Stimulated activated CD8-positive, alpha-beta memory T cell treated with anti-CD3 and anti-CD28 coated beads, Interleukin-4, amount 100 ng/mL, for 24 hours (primary cell): ENCODE data around the gene ST6GALNAC3.
A peak's percentile ranks its signal among the peaks of the same experiment; 100 is the strongest.

Experiments used
- DNase-seq: peaks from one replicate; pipeline ENCODE4 v3.0.0-alpha.2; 2020; ENCODE audit warnings: low read depth

Gene ST6GALNAC3

GRCh38 chr1:76142771-76143540 lies 68.4 kb downstream of the ST6GALNAC3 start:
- no peak for DNase-seq

- no peak for DNase-seq
These were observed 69.7 kb downstream of the ST6GALNAC3 start for GRCh38 chr1:76144247-76144646.

GRCh38 chr1:76145332-76145731 lies 70.8 kb downstream of the ST6GALNAC3 start:
- DNase-seq: no peak

- no peak for DNase-seq
These were observed 71.6 kb downstream of the ST6GALNAC3 start for GRCh38 chr1:76146184-76146583.

- DNase-seq: no peak
These were observed 73.4 kb downstream of the ST6GALNAC3 start for GRCh38 chr1:76147917-76148316.

GRCh38 chr1:76148460-76148859 lies 73.9 kb downstream of the ST6GALNAC3 start:
- no peak for DNase-seq

GRCh38 chr1:76153841-76154205 lies 79.3 kb downstream of the ST6GALNAC3 start:
- DNase-seq: no peak

- peak; percentile 62 for DNase-seq
These were observed 79.8 kb downstream of the ST6GALNAC3 start for GRCh38 chr1:76154206-76154956.

- DNase-seq: no peak
These were observed 82.4 kb downstream of the ST6GALNAC3 start for GRCh38 chr1:76156987-76157386.

- DNase-seq: no peak
These were observed 83.6 kb downstream of the ST6GALNAC3 start for GRCh38 chr1:76158126-76158525.

GRCh38 chr1:76160225-76160624 lies 85.7 kb downstream of the ST6GALNAC3 start:
- no peak for DNase-seq

- DNase-seq: no peak
These were observed 86.9 kb downstream of the ST6GALNAC3 start for GRCh38 chr1:76161451-76161850.

- no peak for DNase-seq
These were observed 87.7 kb downstream of the ST6GALNAC3 start for GRCh38 chr1:76162254-76162653.

GRCh38 chr1:76164165-76164564 lies 89.6 kb downstream of the ST6GALNAC3 start:
- no peak for DNase-seq

GRCh38 chr1:76170084-76170483 lies 95.5 kb downstream of the ST6GALNAC3 start:
- DNase-seq: no peak

- DNase-seq: no peak
These were observed 96.0 kb downstream of the ST6GALNAC3 start for GRCh38 chr1:76170513-76170912.

- DNase-seq: no peak
These were observed 101.5 kb downstream of the ST6GALNAC3 start for GRCh38 chr1:76176000-76176399.

GRCh38 chr1:76177615-76178014 lies 103.1 kb downstream of the ST6GALNAC3 start:
- no peak for DNase-seq

GRCh38 chr1:76179219-76179698 lies 104.7 kb downstream of the ST6GALNAC3 start:
- DNase-seq: no peak

GRCh38 chr1:76185207-76185606 lies 110.7 kb downstream of the ST6GALNAC3 start:
- no peak for DNase-seq

- DNase-seq: no peak
These were observed 112.1 kb downstream of the ST6GALNAC3 start for GRCh38 chr1:76186554-76187170.

GRCh38 chr1:76187436-76187835 lies 112.9 kb downstream of the ST6GALNAC3 start:
- DNase-seq: no peak

GRCh38 chr1:76189310-76189709 lies 114.8 kb downstream of the ST6GALNAC3 start:
- no peak for DNase-seq
